ENCODE data around the gene PLPP4. TPM values are rescaled to one million over a fixed set of nuclear protein-coding genes. Genes with fewer than 3 reads are reported as not detected.
A peak's percentile ranks its signal among the peaks of the same experiment; 100 is the strongest.
"Not testable (repeated sequence)": the region's sequence is repeated elsewhere in the genome, so short reads cannot be mapped to it uniquely, and the experiment has no call there.

PLPP4 gene
- total and polyA plus RNA-seq, 2 experiments from 2014 or later = 30.0 to 34.4 TPM

- Histone ChIP-seq H3K4me3 (no peak overlapping the region), H4K20me1 (ENCODE audit: insufficient read depth) (no peaks in the 10 kb centered on the region), H3K9ac (no peak overlapping the region), H3K4me1 (ENCODE audit: insufficient read depth) (peaks cover 10% of the 10 kb centered on the region), H3K4me2 (ENCODE audit: unreplicated experiment) (no peak overlapping the region), H3F3A (ENCODE audit: insufficient read depth) (peaks cover 4% of the 10 kb centered on the region; the same call in 1 of the 2 replicates), H3K79me2 (ENCODE audit: insufficient read depth) (peaks cover 45% of the 10 kb centered on the region), H3K27me3 (replicated peaks; ENCODE audit: insufficient read depth) (no peaks in the 10 kb centered on the region), H2AFZ (no peak overlapping the region), H3K36me3 (ENCODE audit: low read depth) (no peaks in the 10 kb centered on the region), H3K9me3 (ENCODE audit: low read depth) (no peaks in the 10 kb centered on the region), H3K9me2 (ENCODE audit: insufficient read depth) (no peaks in the 10 kb centered on the region), H3K27ac (no peak overlapping the region)
- no peak for DNase-seq
- WGBS, 2 experiments (ENCODE audit: low coverage in 1 of 2, low lambda C conversion rate in 2 of 2, missing lambda C conversion rate in 2 of 2) = 56 to 58% methylated on average over 3 of the region's 3 CpGs
- TF ChIP-seq EZH2 (IDR thresholded peaks at IDR 0.05; ENCODE audit: insufficient read depth, poor library complexity, severe bottlenecking) (no peak), EZH2phosphoT487 (IDR thresholded peaks at IDR 0.05; ENCODE audit: insufficient read depth, low read depth) (no peak)
- in situ Hi-C loops (cut with MboI) = no loop called here
Observed at GRCh38 chr10:120499883-120500282, 42.9 kb downstream of the PLPP4 start.

GRCh38 chr10:120503689-120504088 is 46.7 kb downstream of the PLPP4 start:
- H2AFZ ChIP-seq = no peak overlapping the region
- no peaks in the 10 kb centered on the region for H3K36me3 ChIP-seq (ENCODE audit: low read depth)
- no peaks in the 10 kb centered on the region for H4K20me1 ChIP-seq (ENCODE audit: insufficient read depth)
- H3K4me3 ChIP-seq = no peak overlapping the region
- no peaks in the 10 kb centered on the region for H3K9me2 ChIP-seq (ENCODE audit: insufficient read depth)
- in situ Hi-C loops (cut with MboI) = no loop called here
- peaks cover 14% of the 10 kb centered on the region for H3K79me2 ChIP-seq (ENCODE audit: insufficient read depth)
- no peak overlapping the region for H3K27ac ChIP-seq
- H3K9ac ChIP-seq = no peak overlapping the region
- DNase-seq = no peak
- H3F3A ChIP-seq (ENCODE audit: insufficient read depth) = peaks cover 29% of the 10 kb centered on the region
- H3K9me3 ChIP-seq (ENCODE audit: low read depth) = no peaks in the 10 kb centered on the region
- TF ChIP-seq EZH2 (IDR thresholded peaks at IDR 0.05; ENCODE audit: insufficient read depth, poor library complexity, severe bottlenecking) (no peak), EZH2phosphoT487 (IDR thresholded peaks at IDR 0.05; ENCODE audit: insufficient read depth, low read depth) (no peak)
- no peaks in the 10 kb centered on the region for H3K27me3 ChIP-seq (replicated peaks; ENCODE audit: insufficient read depth)
- no peak overlapping the region for H3K4me2 ChIP-seq (ENCODE audit: unreplicated experiment)
- 73 to 75% methylated on average over 3 of the region's 3 CpGs for WGBS, 2 experiments (ENCODE audit: low coverage in 1 of 2, low lambda C conversion rate in 2 of 2, missing lambda C conversion rate in 2 of 2)
- H3K4me1 ChIP-seq (ENCODE audit: insufficient read depth) = peaks cover 47% of the 10 kb centered on the region

DNA sequence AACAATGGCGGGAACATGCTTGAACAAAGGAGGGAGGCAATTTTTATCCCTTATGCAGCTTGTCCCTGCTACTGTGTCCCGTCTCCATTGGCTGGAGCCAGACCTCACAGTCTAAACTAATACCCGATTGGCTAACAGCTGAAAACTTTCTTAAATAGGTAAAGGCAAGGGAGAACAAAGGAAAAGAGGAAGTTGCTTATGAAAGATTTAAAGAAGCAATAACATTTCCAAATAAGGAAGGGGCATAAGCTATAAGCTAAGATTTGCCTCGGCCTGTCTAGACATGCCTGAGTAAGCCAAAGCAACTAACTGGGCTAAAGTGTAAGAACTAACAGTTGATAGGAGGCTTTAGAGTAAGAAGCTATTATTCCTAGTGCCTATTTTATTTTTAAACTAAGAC is 47.2 kb downstream of the PLPP4 start:
- WGBS, 2 experiments (ENCODE audit: low coverage in 1 of 2, low lambda C conversion rate in 2 of 2, missing lambda C conversion rate in 2 of 2) = 79 to 80% methylated on average over 4 of the region's 4 CpGs

DNA sequence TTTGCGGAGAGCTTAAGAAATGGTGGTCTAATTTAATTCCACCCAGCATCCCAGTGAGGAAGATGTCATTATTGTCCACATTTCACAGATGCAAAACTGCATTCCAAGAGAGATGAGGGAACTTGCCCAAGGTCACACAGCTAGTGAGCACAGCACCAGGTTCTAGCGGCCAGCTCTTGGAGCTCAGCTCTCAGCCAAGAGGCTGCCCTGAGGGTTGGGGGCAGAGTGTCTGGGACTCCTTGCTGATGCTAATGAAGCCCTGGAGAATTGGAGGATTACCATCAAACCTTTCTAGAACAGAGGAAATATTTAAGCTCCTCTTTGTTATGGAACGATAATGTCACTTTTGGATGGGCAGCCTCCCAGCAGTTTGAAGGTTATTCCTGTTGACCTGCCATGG is 48.0 kb downstream of the PLPP4 start:
- no peak overlapping the region for H3K4me3 ChIP-seq

More for the DNA sequence above, 47.2 kb downstream of the PLPP4 start:
- H3K79me2 ChIP-seq (ENCODE audit: insufficient read depth); H3K27me3 ChIP-seq (replicated peaks; ENCODE audit: insufficient read depth); H3K4me3 ChIP-seq; DNase-seq; H3K4me2 ChIP-seq (ENCODE audit: unreplicated experiment); H3K36me3 ChIP-seq (ENCODE audit: low read depth); H3K9me3 ChIP-seq (ENCODE audit: low read depth); in situ Hi-C loops (cut with MboI); H4K20me1 ChIP-seq (ENCODE audit: insufficient read depth); H3K9me2 ChIP-seq (ENCODE audit: insufficient read depth): not testable (repeated sequence)
- Histone ChIP-seq H3K9ac (peak overlapping the region; percentile 81; the same call in 1 of the 2 replicates), H2AFZ (0 out of 2 replicates have a peak overlapping the region, but pooled peaks have one; percentile 7), H3F3A (ENCODE audit: insufficient read depth) (peaks cover 33% of the 10 kb centered on the region), H3K4me1 (ENCODE audit: insufficient read depth) (peaks cover 52% of the 10 kb centered on the region), H3K27ac (peak overlapping the region; percentile 98)

GRCh38 chr10:120505866-120506265 is 48.8 kb downstream of the PLPP4 start:
- WGBS, 2 experiments (ENCODE audit: low coverage in 1 of 2, low lambda C conversion rate in 2 of 2, missing lambda C conversion rate in 2 of 2) = 39 to 42% methylated on average over 4 of the region's 4 CpGs
- peak; percentile 93 for DNase-seq
- Histone ChIP-seq H3K27me3 (replicated peaks; ENCODE audit: insufficient read depth) (no peaks in the 10 kb centered on the region), H3K4me3 (peak overlapping the region; percentile 29), H4K20me1 (ENCODE audit: insufficient read depth) (no peaks in the 10 kb centered on the region), H2AFZ (no peak overlapping the region), H3K36me3 (ENCODE audit: low read depth) (no peaks in the 10 kb centered on the region), H3K27ac (peak overlapping the region; percentile 98), H3K9me3 (ENCODE audit: low read depth) (no peaks in the 10 kb centered on the region), H3K79me2 (ENCODE audit: insufficient read depth) (no peaks in the 10 kb centered on the region), H3F3A (ENCODE audit: insufficient read depth) (peaks cover 44% of the 10 kb centered on the region), H3K4me2 (ENCODE audit: unreplicated experiment) (peak overlapping the region; percentile 45), H3K4me1 (ENCODE audit: insufficient read depth) (peaks cover 59% of the 10 kb centered on the region), H3K9me2 (ENCODE audit: insufficient read depth) (no peaks in the 10 kb centered on the region), H3K9ac (peak overlapping the region; percentile 81)
- no peak for TF ChIP-seq EZH2 (IDR thresholded peaks at IDR 0.05; ENCODE audit: insufficient read depth, poor library complexity, severe bottlenecking)
- no peak for TF ChIP-seq EZH2phosphoT487 (IDR thresholded peaks at IDR 0.05; ENCODE audit: insufficient read depth, low read depth)
- in situ Hi-C loops (cut with MboI) = no loop called here

More for the DNA sequence above, 48.0 kb downstream of the PLPP4 start:
- WGBS, 2 experiments (ENCODE audit: low coverage in 1 of 2, low lambda C conversion rate in 2 of 2, missing lambda C conversion rate in 2 of 2) = 83 to 89% methylated on average over 3 of the region's 3 CpGs
- H3K9me2 ChIP-seq (ENCODE audit: insufficient read depth) = no peaks in the 10 kb centered on the region
- H3K9ac ChIP-seq = peak overlapping the region; percentile 81
- no peaks in the 10 kb centered on the region for H3K36me3 ChIP-seq (ENCODE audit: low read depth)
- peaks cover 42% of the 10 kb centered on the region for H3F3A ChIP-seq (ENCODE audit: insufficient read depth)
- in situ Hi-C loops (cut with MboI) = no loop called here
- no peaks in the 10 kb centered on the region for H3K9me3 ChIP-seq (ENCODE audit: low read depth)
- TF ChIP-seq EZH2phosphoT487 (IDR thresholded peaks at IDR 0.05; ENCODE audit: insufficient read depth, low read depth) (no peak), EZH2 (IDR thresholded peaks at IDR 0.05; ENCODE audit: insufficient read depth, poor library complexity, severe bottlenecking) (no peak)
- no peak overlapping the region for H2AFZ ChIP-seq
- H4K20me1 ChIP-seq (ENCODE audit: insufficient read depth) = no peaks in the 10 kb centered on the region
- H3K27me3 ChIP-seq (replicated peaks; ENCODE audit: insufficient read depth) = no peaks in the 10 kb centered on the region
- H3K4me1 ChIP-seq (ENCODE audit: insufficient read depth) = peaks cover 53% of the 10 kb centered on the region
- H3K79me2 ChIP-seq (ENCODE audit: insufficient read depth) = peaks cover under 1% of the 10 kb centered on the region; the same call in 1 of the 2 replicates
- peak overlapping the region; percentile 7 for H3K4me2 ChIP-seq (ENCODE audit: unreplicated experiment)
- H3K27ac ChIP-seq = peak overlapping the region; percentile 98
- DNase-seq = no peak

All from GM23248 (cell line).